ENCODE data around the gene GRIK4. TPM values are rescaled to one million over a fixed set of nuclear protein-coding genes. Genes with fewer than 3 reads are reported as not detected.

GRIK4 gene
- total RNA-seq, 1 experiment from 2014 or later: not detected

DNA sequence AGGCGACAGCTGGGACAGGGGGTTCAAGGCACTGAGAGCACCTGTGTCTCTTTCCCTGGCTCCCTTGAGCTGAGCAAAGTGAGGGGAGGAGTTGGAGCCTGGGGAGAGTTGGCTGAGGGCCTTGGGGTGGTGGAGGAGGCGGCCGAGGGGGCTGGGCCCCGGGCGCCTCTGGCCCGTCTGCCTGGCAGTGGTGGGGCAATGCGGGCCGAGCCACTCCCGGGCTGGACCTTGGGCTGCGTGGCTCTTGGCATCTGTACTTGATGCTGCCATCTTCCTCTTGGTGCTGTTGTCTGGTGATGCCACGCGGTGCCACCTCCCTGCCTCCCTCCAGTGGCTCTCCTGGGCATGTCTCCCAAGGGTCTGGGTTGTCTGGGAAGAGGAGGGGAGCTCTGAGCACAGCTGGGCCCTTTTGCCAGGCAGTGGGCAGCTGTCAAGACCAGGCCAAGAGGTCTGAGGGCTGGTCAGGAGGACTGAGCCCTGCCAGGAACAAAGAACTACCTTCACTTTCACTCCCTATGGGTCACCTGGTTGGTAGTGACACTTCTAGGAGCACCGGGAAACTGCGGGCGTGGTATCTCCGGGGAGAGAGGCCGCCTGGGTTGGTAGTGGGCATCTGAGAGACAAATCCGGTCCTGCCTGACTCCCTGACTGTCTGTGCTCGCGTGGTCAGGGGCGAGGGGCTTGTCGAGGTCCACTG lies 1.3 kb downstream of the GRIK4 start:
- H3K27ac ChIP-seq (ENCODE audit: low read length): no peak overlapping the region

DNA sequence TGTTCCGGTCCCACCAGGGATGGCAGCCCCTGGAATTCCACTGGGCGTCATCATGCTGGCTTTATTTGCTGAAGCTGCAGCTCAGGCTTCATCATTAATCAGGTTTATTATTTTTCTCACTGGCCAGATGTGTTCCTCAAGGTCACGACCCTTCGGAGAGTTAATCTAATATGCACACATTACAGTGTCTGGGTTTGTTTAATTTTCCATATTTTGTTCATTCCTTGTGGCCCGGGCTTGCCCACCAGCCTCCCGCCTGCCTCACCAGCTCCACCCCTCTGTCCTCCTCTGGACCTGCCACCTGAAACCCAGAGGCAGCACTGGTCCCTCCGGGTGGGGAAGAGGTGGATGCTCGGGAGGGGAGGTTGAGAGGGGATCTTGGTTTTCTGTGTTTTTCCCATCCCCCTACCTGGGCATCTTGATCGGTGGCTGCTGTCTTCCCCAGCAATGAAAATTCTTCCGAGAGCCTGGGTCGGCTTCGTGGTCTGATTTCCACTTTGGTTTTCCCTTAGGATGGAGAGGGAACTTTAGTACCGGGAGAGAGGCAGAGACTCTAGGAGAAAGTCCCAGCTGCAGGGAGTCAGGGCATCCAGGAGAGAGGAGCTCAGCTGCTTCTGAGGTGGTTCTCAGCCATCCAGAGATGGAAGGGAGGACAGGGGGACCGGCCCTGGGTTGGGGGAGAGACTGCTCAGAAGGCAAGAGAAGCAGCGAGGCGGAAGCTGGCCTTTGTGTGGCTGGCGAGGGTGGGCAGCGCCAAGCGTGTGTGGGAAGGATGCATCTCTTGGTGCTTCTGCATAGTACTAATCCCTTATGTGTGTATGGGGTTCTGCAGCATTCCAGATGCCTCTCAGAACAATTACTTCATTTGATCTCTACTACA lies 2.1 kb downstream of the GRIK4 start:
- H3K4me3 ChIP-seq (ENCODE audit: low read length): no peak overlapping the region
- H3K4me1 ChIP-seq (ENCODE audit: low read length): no peaks in the 10 kb centered on the region
- no peaks in the 10 kb centered on the region for H3K36me3 ChIP-seq (ENCODE audit: insufficient read depth, low read length)
- no peak overlapping the region for H3K9ac ChIP-seq (ENCODE audit: low read length)
- no peak overlapping the region for H3K4me2 ChIP-seq (ENCODE audit: low read depth, low read length, poor library complexity, severe bottlenecking)
- no peaks in the 10 kb centered on the region for H4K20me1 ChIP-seq (ENCODE audit: insufficient read depth, low read depth, low read length)
- H3K27me3 ChIP-seq (ENCODE audit: low read length): no peaks in the 10 kb centered on the region
- H3K9me3 ChIP-seq (ENCODE audit: low read length): no peaks in the 10 kb centered on the region
- no peak overlapping the region for H3K27ac ChIP-seq (ENCODE audit: low read length)
- no peaks in the 10 kb centered on the region for H3K9me2 ChIP-seq (replicated peaks; ENCODE audit: insufficient read depth, low read length)
- DNase-seq: no peak
- no peak overlapping the region for H2AFZ ChIP-seq (ENCODE audit: low read length)
- H3K79me2 ChIP-seq (ENCODE audit: low read length): no peaks in the 10 kb centered on the region

More for the DNA sequence above, 1.3 kb downstream of the GRIK4 start:
- DNase-seq: no peak
- Histone ChIP-seq H3K4me1 (ENCODE audit: low read length) (no peaks in the 10 kb centered on the region), H3K4me3 (ENCODE audit: low read length) (no peak overlapping the region), H4K20me1 (ENCODE audit: insufficient read depth, low read depth, low read length) (no peaks in the 10 kb centered on the region), H2AFZ (ENCODE audit: low read length) (no peak overlapping the region), H3K9me2 (replicated peaks; ENCODE audit: insufficient read depth, low read length) (no peaks in the 10 kb centered on the region), H3K9me3 (ENCODE audit: low read length) (no peaks in the 10 kb centered on the region), H3K36me3 (ENCODE audit: insufficient read depth, low read length) (no peaks in the 10 kb centered on the region), H3K79me2 (ENCODE audit: low read length) (no peaks in the 10 kb centered on the region), H3K27me3 (ENCODE audit: low read length) (no peaks in the 10 kb centered on the region), H3K4me2 (ENCODE audit: low read depth, low read length, poor library complexity, severe bottlenecking) (no peak overlapping the region), H3K9ac (ENCODE audit: low read length) (no peak overlapping the region)

DNA sequence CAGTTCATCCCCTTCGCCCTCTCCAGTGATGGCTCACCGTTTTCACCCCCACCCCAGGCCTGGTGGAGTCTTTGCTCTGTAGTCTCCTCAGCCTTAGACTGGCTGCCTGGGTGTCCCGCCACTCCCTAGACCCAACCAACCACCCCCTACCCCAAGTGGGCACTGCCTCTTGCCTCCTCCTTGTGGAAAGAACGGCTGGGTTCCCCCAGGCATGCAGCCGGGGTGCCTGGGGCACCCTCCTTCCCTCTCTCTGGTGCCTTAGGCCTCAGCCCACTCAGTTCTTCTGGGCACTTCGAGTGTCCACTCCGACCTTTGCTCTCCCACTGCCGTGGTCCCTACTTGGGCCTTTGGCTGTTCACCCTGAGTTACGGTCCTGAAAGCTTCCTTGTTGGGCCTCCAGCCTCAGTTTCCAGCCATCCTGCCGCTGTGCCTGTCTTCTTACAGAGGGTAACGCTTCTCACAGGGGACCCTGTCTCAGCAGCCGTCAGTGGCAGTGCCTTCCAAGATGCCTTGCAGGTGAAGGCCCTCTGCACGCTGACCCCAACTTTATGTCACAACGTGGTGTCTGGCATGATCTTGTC lies 3.1 kb downstream of the GRIK4 start:
- Histone ChIP-seq H3K36me3 (ENCODE audit: insufficient read depth, low read length) (no peaks in the 10 kb centered on the region), H3K27ac (ENCODE audit: low read length) (no peak overlapping the region), H2AFZ (ENCODE audit: low read length) (no peak overlapping the region), H3K4me1 (ENCODE audit: low read length) (no peaks in the 10 kb centered on the region), H3K27me3 (ENCODE audit: low read length) (no peaks in the 10 kb centered on the region), H3K9ac (ENCODE audit: low read length) (no peak overlapping the region), H3K9me2 (replicated peaks; ENCODE audit: insufficient read depth, low read length) (no peaks in the 10 kb centered on the region), H4K20me1 (ENCODE audit: insufficient read depth, low read depth, low read length) (no peaks in the 10 kb centered on the region), H3K4me3 (ENCODE audit: low read length) (no peak overlapping the region), H3K4me2 (ENCODE audit: low read depth, low read length, poor library complexity, severe bottlenecking) (no peak overlapping the region), H3K9me3 (ENCODE audit: low read length) (no peaks in the 10 kb centered on the region), H3K79me2 (ENCODE audit: low read length) (no peaks in the 10 kb centered on the region)
- DNase-seq: no peak

DNA sequence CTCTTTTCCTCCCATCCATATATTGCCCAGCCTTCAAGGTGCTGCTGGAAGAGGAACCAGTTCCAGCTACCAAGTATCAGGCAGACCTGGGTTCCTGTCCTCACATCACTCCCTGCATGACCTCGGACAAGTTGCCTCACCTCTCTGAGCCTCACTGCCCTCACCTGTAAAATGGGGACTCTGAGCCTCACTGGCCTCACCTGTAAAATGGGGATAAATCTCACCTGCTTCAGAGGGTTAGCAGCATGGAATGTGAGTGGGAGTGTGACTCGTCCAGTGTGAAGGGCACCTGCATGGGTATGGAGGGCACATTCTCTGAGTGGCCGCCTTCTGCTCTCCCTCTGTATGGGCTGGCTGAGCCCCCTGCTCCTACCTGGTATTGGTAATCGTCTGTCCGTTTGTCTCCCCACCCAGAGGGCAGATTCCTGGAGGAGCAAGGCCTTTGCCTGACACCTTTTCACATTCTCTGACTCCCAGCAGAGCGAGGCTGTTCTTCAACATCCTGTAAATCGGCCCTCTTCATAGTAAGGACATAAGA lies 3.7 kb downstream of the GRIK4 start:
- Histone ChIP-seq H4K20me1 (ENCODE audit: insufficient read depth, low read depth, low read length) (no peaks in the 10 kb centered on the region), H3K4me3 (ENCODE audit: low read length) (no peak overlapping the region), H3K79me2 (ENCODE audit: low read length) (no peaks in the 10 kb centered on the region), H3K27ac (ENCODE audit: low read length) (no peak overlapping the region), H3K36me3 (ENCODE audit: insufficient read depth, low read length) (no peaks in the 10 kb centered on the region), H3K4me1 (ENCODE audit: low read length) (no peaks in the 10 kb centered on the region), H3K9ac (ENCODE audit: low read length) (no peak overlapping the region), H3K9me2 (replicated peaks; ENCODE audit: insufficient read depth, low read length) (no peaks in the 10 kb centered on the region), H3K4me2 (ENCODE audit: low read depth, low read length, poor library complexity, severe bottlenecking) (no peak overlapping the region), H2AFZ (ENCODE audit: low read length) (no peak overlapping the region), H3K27me3 (ENCODE audit: low read length) (no peaks in the 10 kb centered on the region), H3K9me3 (ENCODE audit: low read length) (no peaks in the 10 kb centered on the region)
- no peak for DNase-seq

DNA sequence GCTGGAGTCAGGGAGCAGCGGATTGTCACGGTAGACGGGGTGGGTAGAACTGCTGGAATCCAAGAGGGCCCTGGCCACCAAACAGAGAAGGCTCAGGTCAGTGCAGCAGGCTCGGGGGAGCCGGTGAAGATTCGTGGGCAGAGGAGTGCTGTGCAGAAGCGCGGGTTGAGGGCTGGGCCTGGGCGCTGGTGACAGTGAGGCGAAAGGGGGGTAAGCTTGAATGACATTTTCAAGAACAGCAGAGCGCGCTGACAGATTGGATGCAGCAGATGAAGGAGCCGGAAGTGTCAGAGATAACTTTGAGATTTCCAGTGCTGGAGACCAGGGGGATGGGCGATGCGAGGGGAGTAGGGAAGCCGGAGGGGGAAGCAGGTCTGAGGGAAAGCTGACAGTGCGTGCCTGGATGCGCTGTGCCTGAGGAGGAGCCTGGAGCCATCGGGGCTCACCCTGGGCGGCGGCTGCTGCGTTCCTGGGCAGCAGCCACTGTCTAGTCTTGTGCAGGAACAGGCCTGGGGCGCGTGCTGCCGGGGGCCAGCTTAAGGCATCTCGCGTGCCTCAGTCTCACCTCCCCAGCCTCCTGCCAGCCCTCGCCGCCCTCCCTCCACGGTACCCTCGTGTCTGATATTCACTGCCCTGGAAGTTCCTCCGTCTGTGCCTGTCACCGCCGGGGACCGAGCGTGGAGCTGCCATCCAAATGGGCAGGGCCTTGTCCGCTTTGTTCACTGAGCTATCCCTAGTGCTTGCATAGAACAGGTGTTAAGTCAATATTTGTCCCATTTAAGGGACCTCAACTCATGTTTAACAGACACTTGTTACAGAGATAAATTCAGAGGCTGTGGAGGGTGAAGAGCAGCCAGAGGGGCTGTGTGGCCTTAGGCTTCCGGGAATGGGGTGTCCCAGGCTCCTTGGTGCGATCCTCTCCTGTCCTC lies 5.2 kb downstream of the GRIK4 start:
- Histone ChIP-seq H3K4me3 (ENCODE audit: low read length) (no peak overlapping the region), H3K27ac (ENCODE audit: low read length) (no peak overlapping the region), H2AFZ (ENCODE audit: low read length) (no peak overlapping the region), H3K79me2 (ENCODE audit: low read length) (no peaks in the 10 kb centered on the region), H3K9ac (ENCODE audit: low read length) (no peak overlapping the region), H3K27me3 (ENCODE audit: low read length) (no peaks in the 10 kb centered on the region), H3K4me1 (ENCODE audit: low read length) (no peaks in the 10 kb centered on the region), H3K36me3 (ENCODE audit: insufficient read depth, low read length) (no peaks in the 10 kb centered on the region), H4K20me1 (ENCODE audit: insufficient read depth, low read depth, low read length) (no peaks in the 10 kb centered on the region), H3K9me3 (ENCODE audit: low read length) (no peaks in the 10 kb centered on the region), H3K9me2 (replicated peaks; ENCODE audit: insufficient read depth, low read length) (no peaks in the 10 kb centered on the region), H3K4me2 (ENCODE audit: low read depth, low read length, poor library complexity, severe bottlenecking) (no peak overlapping the region)
- DNase-seq: no peak

DNA sequence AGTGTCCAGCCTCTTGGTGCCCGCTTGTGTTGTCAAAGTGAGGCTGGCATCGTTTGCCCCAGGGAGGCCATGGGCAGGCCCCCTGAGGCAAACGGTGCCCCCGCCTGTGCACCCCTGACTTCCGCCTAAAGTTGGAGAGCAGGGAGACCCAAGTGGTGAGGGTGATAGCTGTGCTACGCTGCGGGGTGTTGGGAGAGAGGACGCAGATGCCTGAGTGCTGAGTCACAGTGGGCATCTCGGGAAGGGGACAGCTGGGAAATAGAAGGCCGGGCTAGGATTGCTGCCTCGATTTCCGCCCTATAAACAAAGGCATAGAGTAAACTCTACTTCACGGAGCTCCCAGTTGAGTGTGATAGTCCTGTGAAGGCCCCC lies 5.8 kb downstream of the GRIK4 start:
- no peak overlapping the region for H3K4me2 ChIP-seq (ENCODE audit: low read depth, low read length, poor library complexity, severe bottlenecking)

DNA sequence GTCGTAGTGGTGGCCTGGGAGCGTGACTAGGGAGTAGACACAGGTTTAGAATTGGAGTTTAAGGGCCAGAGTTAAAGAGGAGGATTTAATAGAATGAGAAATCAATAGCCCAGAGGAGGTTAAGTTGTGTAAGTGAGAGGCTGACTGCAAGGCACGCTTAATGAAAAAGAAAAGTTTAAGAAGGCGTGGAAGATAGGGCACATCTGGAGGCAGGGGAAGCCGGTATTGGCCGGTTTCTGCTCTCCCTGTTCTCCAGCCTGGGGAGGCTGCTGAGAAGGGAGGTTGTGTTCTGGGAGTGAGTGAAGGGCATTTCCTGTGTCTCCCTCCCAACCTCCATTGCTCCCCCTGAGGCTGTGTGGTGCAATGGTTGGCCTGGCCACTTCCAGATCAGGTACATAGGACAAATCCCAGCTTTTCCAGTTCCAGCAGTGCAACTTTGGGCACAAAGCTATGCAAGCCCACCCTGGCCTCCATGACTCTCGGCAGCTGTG lies 6.3 kb downstream of the GRIK4 start:
- no peaks in the 10 kb centered on the region for H3K27me3 ChIP-seq (ENCODE audit: low read length)

More for the DNA sequence above, 5.8 kb downstream of the GRIK4 start:
- H4K20me1 ChIP-seq (ENCODE audit: insufficient read depth, low read depth, low read length): no peaks in the 10 kb centered on the region
- H2AFZ ChIP-seq (ENCODE audit: low read length): no peak overlapping the region
- H3K9ac ChIP-seq (ENCODE audit: low read length): no peak overlapping the region
- H3K27me3 ChIP-seq (ENCODE audit: low read length): no peaks in the 10 kb centered on the region
- H3K4me3 ChIP-seq (ENCODE audit: low read length): no peak overlapping the region
- H3K79me2 ChIP-seq (ENCODE audit: low read length): no peaks in the 10 kb centered on the region
- no peaks in the 10 kb centered on the region for H3K9me2 ChIP-seq (replicated peaks; ENCODE audit: insufficient read depth, low read length)
- no peak for DNase-seq
- H3K4me1 ChIP-seq (ENCODE audit: low read length): no peaks in the 10 kb centered on the region
- no peaks in the 10 kb centered on the region for H3K9me3 ChIP-seq (ENCODE audit: low read length)
- no peaks in the 10 kb centered on the region for H3K36me3 ChIP-seq (ENCODE audit: insufficient read depth, low read length)
- H3K27ac ChIP-seq (ENCODE audit: low read length): no peak overlapping the region

More for the DNA sequence above, 6.3 kb downstream of the GRIK4 start:
- H3K36me3 ChIP-seq (ENCODE audit: insufficient read depth, low read length): no peaks in the 10 kb centered on the region
- no peak overlapping the region for H2AFZ ChIP-seq (ENCODE audit: low read length)
- H3K9ac ChIP-seq (ENCODE audit: low read length): no peak overlapping the region
- H3K4me3 ChIP-seq (ENCODE audit: low read length): no peak overlapping the region
- H3K9me3 ChIP-seq (ENCODE audit: low read length): no peaks in the 10 kb centered on the region
- H4K20me1 ChIP-seq (ENCODE audit: insufficient read depth, low read depth, low read length): no peaks in the 10 kb centered on the region
- no peak for DNase-seq
- H3K79me2 ChIP-seq (ENCODE audit: low read length): no peaks in the 10 kb centered on the region
- H3K4me2 ChIP-seq (ENCODE audit: low read depth, low read length, poor library complexity, severe bottlenecking): no peak overlapping the region
- no peak overlapping the region for H3K27ac ChIP-seq (ENCODE audit: low read length)
- H3K9me2 ChIP-seq (replicated peaks; ENCODE audit: insufficient read depth, low read length): no peaks in the 10 kb centered on the region
- H3K4me1 ChIP-seq (ENCODE audit: low read length): no peaks in the 10 kb centered on the region

Measured in Karpas-422 (cell line).